Smooth muscle cell (in vitro differentiated cells): ENCODE measurements around the gene GPR62. TPM values are rescaled to one million over a fixed set of nuclear protein-coding genes. Genes with fewer than 3 reads are reported as not detected.

Experiments used
- DNase-seq: peaks from one replicate; lab custom pipeline; 2025; ENCODE audit not compliant: unreplicated experiment; lab: John Stamatoyannopoulos, UW
- H2AFZ ChIP-seq: fragments of 200-600 bp; sonication (generic); 2 replicates; pipeline ENCODE4 v1.6.0; 2016; ENCODE audit warnings: antibody characterized with exemption, low read depth, mild to moderate bottlenecking
- H3F3A ChIP-seq: fragments of 200-600 bp; sonication (generic); 2 replicates; pipeline ENCODE4 v1.6.0; 2017; ENCODE audit warnings: antibody characterized with exemption, low read depth
- H3K27ac ChIP-seq: fragments of 200-600 bp; sonication (generic); 2 replicates; pipeline ENCODE4 v1.5.1; 2016; ENCODE audit warnings: low read depth, mild to moderate bottlenecking
- H3K27me3 ChIP-seq: fragments of 200-600 bp; sonication (generic); 2 replicates; pipeline ENCODE4 v1.6.1; 2016; ENCODE audit warnings: low read depth, mild to moderate bottlenecking
- H3K36me3 ChIP-seq: fragments of 200-600 bp; sonication (generic); 2 replicates; pipeline ENCODE4 v1.5.1; 2016; ENCODE audit warnings: low read depth
- H3K4me1 ChIP-seq: fragments of 200-600 bp; sonication (generic); 2 replicates; pipeline ENCODE4 v1.5.1; 2016; ENCODE audit warnings: low read depth
- H3K4me2 ChIP-seq: fragments of 200-600 bp; sonication (generic); 2 replicates; pipeline ENCODE4 v1.6.0; 2016; ENCODE audit warnings: mild to moderate bottlenecking
- H3K4me3 ChIP-seq: fragments of 200-600 bp; sonication (generic); 2 replicates; pipeline ENCODE4 v1.5.1; 2016; ENCODE audit warnings: mild to moderate bottlenecking
- H3K79me2 ChIP-seq: fragments of 200-600 bp; sonication (generic); 2 replicates; pipeline ENCODE4 v1.6.0; 2016; ENCODE audit warnings: low read depth, mild to moderate bottlenecking
- H3K9ac ChIP-seq: fragments of 200-600 bp; sonication (generic); 2 replicates; pipeline ENCODE4 v1.6.0; 2016; ENCODE audit warnings: low read depth
- H3K9me3 ChIP-seq: fragments of 200-600 bp; sonication (generic); replicated peaks from 2 replicates; pipeline ENCODE4 v1.5.1; 2016; ENCODE audit warnings: low read depth
- H4K20me1 ChIP-seq: fragments of 200-600 bp; sonication (generic); 2 replicates; pipeline ENCODE4 v1.6.0; 2016; ENCODE audit warnings: low read depth
- CTCF ChIP-seq: fragments of 200-600 bp; sonication (generic); IDR thresholded peaks from 2 replicates; pipeline ENCODE4 v1.5.1; 2017; ENCODE audit warnings: borderline replicate concordance, mild to moderate bottlenecking, antibody characterized with exemption; ENCODE audit not compliant: insufficient read depth, poor library complexity, severe bottlenecking
- WGBS: methylation state at CpG from one replicate; pipeline ENCODE4 v1.1.7; 2016; ENCODE audit warnings: low lambda C conversion rate; 5-methylcytosine and 5-hydroxymethylcytosine counted together
- polyA plus RNA-seq: library from polyadenylated mRNA; unstranded; fragments of >200 nt; fragmentation: Nextera tagmentation; extraction: Ambion mirVana; gene quantifications from 2 replicates; pipeline ENCODE4 v1.2.1, GENCODE V29; 2016
- total RNA-seq: library from RNA; depleted of rRNA; stranded (reverse); fragments of >200 nt; gene quantifications from 2 replicates; pipeline ENCODE4 v1.2.3, GENCODE V29; 2014

GPR62 gene
- total and polyA plus RNA-seq, 2 experiments from 2014 or later, result 0.09 to 0.18 TPM

DNA sequence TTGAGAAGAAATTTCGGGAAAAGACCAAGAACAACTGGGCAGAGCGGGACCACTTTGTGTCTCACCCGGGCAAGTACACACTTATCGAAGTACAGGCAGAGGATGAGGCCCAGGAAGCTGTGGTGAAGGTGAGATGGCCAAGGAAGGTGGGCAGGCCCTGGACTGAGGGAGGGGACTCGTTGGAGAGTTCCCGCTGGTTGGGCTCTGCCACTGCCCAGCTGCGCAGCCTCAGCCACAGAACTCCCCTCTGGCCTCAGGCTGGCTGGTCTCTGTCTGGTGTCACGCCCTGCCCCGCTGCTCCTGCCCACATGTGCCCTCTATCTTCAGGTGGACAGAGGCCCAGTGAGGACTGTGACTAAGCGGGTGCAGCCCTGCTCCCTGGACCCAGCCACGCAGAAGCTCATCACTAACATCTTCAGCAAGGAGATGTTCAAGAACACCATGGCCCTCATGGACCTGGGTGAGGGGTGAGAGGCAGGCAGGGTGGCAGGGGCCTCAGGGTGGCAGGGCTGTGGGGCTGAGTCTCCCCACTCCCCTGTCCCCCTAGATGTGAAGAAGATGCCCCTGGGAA, 10.6 kb upstream of the GPR62 start:
- TF ChIP-seq CTCF, result no peak
- no peaks in the 10 kb centered on the region for H3K9me3 ChIP-seq
- H3K4me2 ChIP-seq, result no peak overlapping the region
- H3K79me2 ChIP-seq, result peaks cover 19% of the 10 kb centered on the region
- no peak for DNase-seq
- H3K4me1 ChIP-seq, result no peaks in the 10 kb centered on the region
- no peak overlapping the region for H3K9ac ChIP-seq
- no peaks in the 10 kb centered on the region for H3K36me3 ChIP-seq
- H3K27me3 ChIP-seq, result no peaks in the 10 kb centered on the region
- no peak overlapping the region for H2AFZ ChIP-seq
- no peaks in the 10 kb centered on the region for H3F3A ChIP-seq
- H3K27ac ChIP-seq, result no peak overlapping the region
- no peaks in the 10 kb centered on the region for H4K20me1 ChIP-seq
- WGBS, result 94% methylated on average over 11 of the region's 11 CpGs
- no peak overlapping the region for H3K4me3 ChIP-seq

DNA sequence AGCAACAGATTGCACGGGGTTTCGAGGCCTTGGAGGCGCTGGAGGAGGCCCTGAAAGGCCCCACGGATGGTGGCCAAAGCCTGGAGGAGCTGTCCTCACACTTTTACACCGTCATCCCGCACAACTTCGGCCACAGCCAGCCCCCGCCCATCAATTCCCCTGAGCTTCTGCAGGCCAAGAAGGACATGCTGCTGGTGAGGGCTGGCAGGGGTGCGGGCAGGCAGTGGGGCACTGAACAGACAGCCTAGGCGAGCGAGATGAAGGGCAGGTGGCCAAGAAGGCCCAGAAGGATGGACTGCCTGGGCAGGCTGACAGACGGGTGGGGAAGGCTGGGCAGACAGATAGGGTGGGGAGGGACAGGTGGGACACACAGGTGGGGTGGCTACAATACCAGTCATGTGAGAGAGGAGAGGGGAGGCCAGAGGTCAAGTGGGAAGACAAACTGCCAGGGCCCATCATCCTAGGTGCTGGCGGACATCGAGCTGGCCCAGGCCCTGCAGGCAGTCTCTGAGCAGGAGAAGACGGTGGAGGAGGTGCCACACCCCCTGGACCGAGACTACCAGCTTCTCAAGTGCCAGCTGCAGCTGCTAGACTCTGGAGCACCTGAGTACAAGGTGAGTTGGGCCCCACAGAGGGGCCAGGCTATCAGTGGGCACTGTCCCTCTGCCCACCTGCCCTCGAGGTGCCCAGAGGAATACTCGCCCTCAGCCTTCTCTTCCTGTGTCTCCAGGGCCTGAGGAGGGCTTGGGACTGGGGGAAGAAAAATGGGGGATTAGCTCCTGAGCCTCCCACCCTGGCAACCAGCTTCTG, 9.9 kb upstream of the GPR62 start:
- no peak for TF ChIP-seq CTCF
- no peak overlapping the region for H3K9ac ChIP-seq
- no peaks in the 10 kb centered on the region for H3K36me3 ChIP-seq
- H3K4me1 ChIP-seq, result no peaks in the 10 kb centered on the region
- H3K27ac ChIP-seq, result no peak overlapping the region
- H3K4me3 ChIP-seq, result no peak overlapping the region
- H3K4me2 ChIP-seq, result no peak overlapping the region
- H4K20me1 ChIP-seq, result no peaks in the 10 kb centered on the region
- H3K27me3 ChIP-seq, result no peaks in the 10 kb centered on the region
- peaks cover 12% of the 10 kb centered on the region for H3K79me2 ChIP-seq
- DNase-seq, result no peak
- 90% methylated on average over 18 of the region's 18 CpGs for WGBS
- no peaks in the 10 kb centered on the region for H3F3A ChIP-seq
- H3K9me3 ChIP-seq, result no peaks in the 10 kb centered on the region
- no peak overlapping the region for H2AFZ ChIP-seq

GRCh38 chr3:51945926-51946705, 9.1 kb upstream of the GPR62 start:
- Histone ChIP-seq H3K4me3 (no peak overlapping the region), H3K27ac (no peak overlapping the region), H3K9ac (no peak overlapping the region), H4K20me1 (no peaks in the 10 kb centered on the region), H3K79me2 (peaks cover 3% of the 10 kb centered on the region), H3K36me3 (no peaks in the 10 kb centered on the region), H3K4me2 (no peak overlapping the region), H3F3A (no peaks in the 10 kb centered on the region), H3K4me1 (no peaks in the 10 kb centered on the region), H3K9me3 (no peaks in the 10 kb centered on the region), H3K27me3 (no peaks in the 10 kb centered on the region), H2AFZ (no peak overlapping the region)
- WGBS, result 94% methylated on average over 14 of the region's 14 CpGs
- DNase-seq, result no peak
- no peak for TF ChIP-seq CTCF
